PC-9 (cell line): Measurements from ENCODE around the gene ZNF648. TPM values are rescaled to one million over a fixed set of nuclear protein-coding genes. Genes with fewer than 3 reads are reported as not detected.

Experiments used
- BruUV-seq: library from RNA; stranded (reverse); fragments of 400-500 nt; replicated peaks from 2 replicates; lab custom pipeline; 2021; lab: Mats Ljungman, UMichigan
- CTCF ChIA-PET: fragments of 300-600 bp; sonication (Branson Sonifier 250); formaldehyde crosslinking; loops from one replicate; lab custom pipeline; 2022; ENCODE audit warnings: antibody characterized with exemption; lab: Charles Lee
- POLR2A ChIA-PET: fragments of 300-600 bp; sonication (Branson Sonifier 250); formaldehyde crosslinking; loops from one replicate; lab custom pipeline; 2022; ENCODE audit warnings: antibody characterized with exemption; ENCODE audit not compliant: unreplicated experiment; lab: Charles Lee
- DNase-seq, 2 experiments: peaks; one replicate each; pipeline versions ENCODE4 v3.0.0 to v3.0.0-alpha.2; 2015 to 2022; ENCODE audit warnings: mixed read lengths in 1 of 2
- H2AFZ ChIP-seq: fragments of 200-600 bp; sonication (generic); 2 replicates; pipeline ENCODE4 v1.8.1; 2017; ENCODE audit warnings: antibody characterized with exemption
- H3F3A ChIP-seq: fragments of 200-600 bp; sonication (generic); 2 replicates; pipeline ENCODE4 v1.8.1; 2017; ENCODE audit warnings: antibody characterized with exemption, mild to moderate bottlenecking, low read depth; ENCODE audit not compliant: insufficient read depth
- H3K27ac ChIP-seq: fragments of 200-600 bp; sonication (generic); 2 replicates; pipeline ENCODE4 v1.6.1; 2016; ENCODE audit warnings: mixed run types
- H3K27me3 ChIP-seq: fragments of 200-600 bp; sonication (generic); 2 replicates; pipeline ENCODE4 v1.6.1; 2016; ENCODE audit warnings: low read depth, mixed run types; ENCODE audit not compliant: insufficient read depth
- H3K36me3 ChIP-seq: fragments of 200-600 bp; sonication (generic); 2 replicates; pipeline ENCODE4 v1.6.1; 2016; ENCODE audit warnings: low read depth, mixed run types
- H3K4me1 ChIP-seq: fragments of 200-600 bp; sonication (generic); replicated peaks from 2 replicates; pipeline ENCODE4 v1.6.1; 2016; ENCODE audit warnings: mixed run types; ENCODE audit not compliant: insufficient read depth
- H3K4me2 ChIP-seq: fragments of 200-600 bp; sonication (generic); 2 replicates; pipeline ENCODE4 v1.6.1; 2017; ENCODE audit warnings: mixed run types
- H3K4me3 ChIP-seq: fragments of 200-600 bp; sonication (generic); 2 replicates; pipeline ENCODE4 v1.6.1; 2016; ENCODE audit warnings: mixed run types
- H3K79me2 ChIP-seq: fragments of 200-600 bp; sonication (generic); 2 replicates; pipeline ENCODE4 v1.6.1; 2017; ENCODE audit warnings: low read depth, mixed run types
- H3K9me2 ChIP-seq: fragments of 200-600 bp; sonication (generic); 2 replicates; pipeline ENCODE4 v1.8.1; 2017; ENCODE audit warnings: mild to moderate bottlenecking; ENCODE audit not compliant: insufficient read depth
- H3K9me3 ChIP-seq: fragments of 200-600 bp; sonication (generic); 2 replicates; pipeline ENCODE4 v1.8.1; 2016; ENCODE audit warnings: low read depth; ENCODE audit not compliant: insufficient read depth
- H4K20me1 ChIP-seq: fragments of 200-600 bp; sonication (generic); 2 replicates; pipeline ENCODE4 v1.8.1; 2017; ENCODE audit not compliant: insufficient read depth
- CTCF ChIP-seq: fragments of 200-600 bp; sonication (generic); conservative IDR thresholded peaks from 2 replicates; pipeline ENCODE4 v1.6.1; 2017; ENCODE audit warnings: mixed run types, antibody characterized with exemption, mild to moderate bottlenecking, moderate library complexity
- EZH2 ChIP-seq: fragments of 200-600 bp; sonication (generic); IDR thresholded peaks from 2 replicates; pipeline ENCODE4 v1.8.0; 2017; ENCODE audit warnings: antibody characterized with exemption, low read depth
- intact Hi-C: fragments of 100-400 bp; cut with micrococcal nuclease; formaldehyde crosslinking; loops from one replicate; pipeline ENCODE4 v1.10.0; 2022; ENCODE audit not compliant: unreplicated experiment
- total RNA-seq: library from RNA; stranded (reverse); gene quantifications from 2 replicates; pipeline ENCODE4 v1.2.3, GENCODE V29; 2021

The ZNF648 gene
- total RNA-seq, 1 experiment from 2014 or later = not detected

- DNase-seq = peak; percentile 53 to 69
- no TSS peak for BruUV-seq
- peak; percentile 87 for TF ChIP-seq CTCF
- no peak for TF ChIP-seq EZH2
- H3K4me1 ChIP-seq = no peaks in the 10 kb centered on the region
- H4K20me1 ChIP-seq = no peaks in the 10 kb centered on the region
- H3K9me2 ChIP-seq = no peaks in the 10 kb centered on the region
- intact Hi-C loops = no loop called here
- no peaks in the 10 kb centered on the region for H3K36me3 ChIP-seq
- H3K27me3 ChIP-seq = peaks cover 38% of the 10 kb centered on the region
- CTCF ChIA-PET = interaction anchor here (1.2 to 1.3 kb wide), 2 partner anchors 12 to 718 kb away, joined by 4 to 6 read pairs; no protein-coding TSS in a partner anchor
- no peak overlapping the region for H3K27ac ChIP-seq
- H3K4me3 ChIP-seq = no peak overlapping the region
- no peak overlapping the region; the same call in 1 of the 2 replicates for H3K4me2 ChIP-seq
- no peaks in the 10 kb centered on the region for H3F3A ChIP-seq
- POLR2A ChIA-PET = no interaction called here
- no peak overlapping the region for H2AFZ ChIP-seq
- H3K79me2 ChIP-seq = no peaks in the 10 kb centered on the region
- no peaks in the 10 kb centered on the region for H3K9me3 ChIP-seq
These were observed 7.5 kb upstream of the ZNF648 start for GRCh38 chr1:182069028-182069466.

- POLR2A ChIA-PET = no interaction called here
- H3K9me3 ChIP-seq = no peaks in the 10 kb centered on the region
- no peaks in the 10 kb centered on the region for H3K79me2 ChIP-seq
- no peaks in the 10 kb centered on the region for H4K20me1 ChIP-seq
- no peak for DNase-seq
- H3K36me3 ChIP-seq = no peaks in the 10 kb centered on the region
- BruUV-seq = no TSS peak
- H2AFZ ChIP-seq = no peak overlapping the region
- CTCF ChIA-PET = interaction anchor here (0.6 kb wide), 1 partner anchor 14 kb away, joined by 4 read pairs; no protein-coding TSS in a partner anchor
- H3K27me3 ChIP-seq = peaks cover 38% of the 10 kb centered on the region
- TF ChIP-seq CTCF = no peak
- TF ChIP-seq EZH2 = no peak
- H3K4me3 ChIP-seq = no peak overlapping the region
- no peak overlapping the region for H3K4me2 ChIP-seq
- H3K27ac ChIP-seq = no peak overlapping the region
- intact Hi-C loops = no loop called here
- no peaks in the 10 kb centered on the region for H3K9me2 ChIP-seq
- no peaks in the 10 kb centered on the region for H3F3A ChIP-seq
- H3K4me1 ChIP-seq = no peaks in the 10 kb centered on the region
These were observed 5.4 kb upstream of the ZNF648 start for GRCh38 chr1:182066934-182067333.

- Histone ChIP-seq H4K20me1 (no peaks in the 10 kb centered on the region), H3K27ac (no peak overlapping the region), H3K79me2 (no peaks in the 10 kb centered on the region), H3K9me2 (no peaks in the 10 kb centered on the region), H3K9me3 (no peaks in the 10 kb centered on the region), H3K4me2 (no peak overlapping the region), H2AFZ (no peak overlapping the region), H3K36me3 (no peaks in the 10 kb centered on the region), H3K4me3 (no peak overlapping the region), H3F3A (no peaks in the 10 kb centered on the region), H3K27me3 (peaks cover 45% of the 10 kb centered on the region), H3K4me1 (no peaks in the 10 kb centered on the region)
- no peak for DNase-seq
- BruUV-seq = no TSS peak
- ChIA-PET CTCF (no interaction called here), POLR2A (no interaction called here)
- intact Hi-C loops = no loop called here
- no peak for TF ChIP-seq CTCF
- TF ChIP-seq EZH2 = no peak
These were observed 3.8 kb upstream of the ZNF648 start for GRCh38 chr1:182065126-182065845.
